HG02943 (cell line): Measurements from ENCODE around the gene ZNF784.

Source experiments
- ATAC-seq: cut with Tn5 transposase; IDR thresholded peaks from one replicate; pipeline ENCODE4 v1.9.1; 2021; ENCODE audit warnings: mild to moderate bottlenecking, low read depth, moderate library complexity; ENCODE audit not compliant: unreplicated experiment

ZNF784 gene

DNA sequence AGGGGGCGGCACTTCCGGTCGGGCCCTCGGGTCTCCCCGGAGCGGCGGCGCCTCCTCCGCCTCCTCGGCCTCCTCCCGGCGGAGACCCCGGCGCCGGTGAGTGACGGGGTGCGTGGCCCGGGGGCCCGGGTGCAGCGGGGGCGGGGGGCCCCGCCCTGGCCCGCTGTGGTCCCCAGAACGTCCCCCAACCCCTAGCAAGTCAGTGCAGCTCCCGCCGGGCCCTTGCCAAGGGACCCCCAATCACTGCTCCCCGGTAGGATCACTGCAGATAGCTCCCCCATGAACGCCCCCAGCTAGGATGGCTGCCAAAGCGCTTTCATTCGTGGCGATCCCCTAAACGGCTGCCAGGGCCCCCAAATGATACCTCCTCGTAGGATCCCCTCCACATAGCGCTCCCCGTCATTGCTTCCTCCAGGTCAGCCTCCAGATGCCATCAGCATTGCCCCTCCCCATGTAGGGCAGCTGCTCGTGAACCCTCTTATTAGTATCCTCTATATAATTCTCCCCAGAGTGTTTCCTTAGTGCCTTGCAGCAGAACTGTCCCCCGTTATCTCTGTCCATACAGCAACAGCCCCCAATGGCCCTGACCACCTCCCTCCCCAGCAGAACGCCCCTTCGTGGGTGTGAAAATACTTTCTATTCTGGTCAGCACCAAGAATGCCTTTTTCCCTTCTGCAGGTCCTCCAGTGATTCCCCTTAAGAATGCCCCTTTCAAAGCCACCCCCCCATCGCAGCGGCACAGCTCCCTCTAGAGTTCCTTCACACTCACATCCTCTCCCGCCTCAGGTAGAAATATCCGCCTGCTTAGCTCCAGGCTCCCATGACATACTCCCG lies 18.5 kb downstream of the ZNF784 start, which contains the start of gene ZNF865:
ZNF865 (plus strand) TSS at position 11 of the 834 bp plus-strand sequence. CDS start 7,972 bp downstream, outside the sequence.
- peak; percentile 1 for ATAC-seq

GRCh38 chr19:55605207-55605636 lies 19.1 kb downstream of the ZNF784 start:
- ATAC-seq: peak; percentile 70

DNA sequence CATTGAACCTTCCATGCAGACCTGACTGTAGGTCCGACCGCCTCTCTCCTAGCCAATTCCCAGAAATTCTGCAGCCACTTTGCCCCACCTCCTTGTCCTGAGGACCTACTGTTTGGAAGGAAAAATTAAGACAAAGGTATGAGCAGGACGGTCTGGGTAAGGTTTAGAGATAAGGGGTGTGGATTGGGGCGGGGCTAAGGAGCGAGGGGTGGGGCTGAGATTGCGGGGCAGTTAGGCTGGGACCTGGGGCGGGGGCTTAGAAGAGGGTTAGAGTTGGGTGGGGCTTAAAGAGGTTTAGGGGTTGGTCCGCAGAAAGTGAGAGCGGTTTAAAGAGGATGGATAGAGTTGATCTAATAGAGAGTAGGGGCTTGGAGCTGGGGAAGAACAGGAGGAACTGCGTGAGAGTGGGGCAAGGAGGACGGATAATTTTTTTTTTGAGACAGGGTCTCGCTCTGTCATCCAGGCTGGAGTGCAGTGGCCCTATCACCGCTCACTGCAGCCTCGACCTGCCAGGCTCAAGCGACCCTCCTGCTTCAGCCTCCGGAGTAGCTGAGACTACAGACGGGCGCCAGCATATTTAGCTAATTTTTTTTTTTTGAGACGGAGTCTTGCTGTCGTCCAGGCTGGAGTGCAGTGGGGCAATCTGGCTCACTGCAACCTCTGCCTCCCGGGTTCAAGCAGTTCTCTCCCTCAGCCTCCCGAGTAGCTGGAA lies 20.6 kb downstream of the ZNF784 start:
- ATAC-seq: no peak

- no peak for ATAC-seq
These were observed 21.3 kb downstream of the ZNF784 start for GRCh38 chr19:55603115-55603514.

- no peak for ATAC-seq
These were observed 22.0 kb downstream of the ZNF784 start for GRCh38 chr19:55602104-55603001.

DNA sequence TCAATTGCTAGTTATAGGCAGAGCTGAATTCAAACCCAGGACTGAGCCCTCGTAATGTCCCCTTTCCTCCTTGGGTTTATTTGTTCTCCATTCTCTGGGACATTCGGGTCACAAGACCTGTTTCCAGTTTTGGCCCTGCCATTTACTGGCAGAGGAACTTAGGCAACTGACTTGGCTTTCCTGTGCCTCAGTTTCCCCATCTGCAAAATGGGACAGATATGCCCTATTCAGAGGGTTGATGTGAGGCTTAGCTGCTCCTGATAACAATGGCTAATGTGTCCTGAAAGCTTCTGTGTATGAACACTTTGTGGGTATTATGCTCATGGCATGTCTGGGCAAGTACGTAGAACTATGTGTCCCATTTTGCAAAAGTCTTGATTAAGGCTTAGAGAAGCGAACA lies 23.3 kb downstream of the ZNF784 start:
- ATAC-seq: no peak

DNA sequence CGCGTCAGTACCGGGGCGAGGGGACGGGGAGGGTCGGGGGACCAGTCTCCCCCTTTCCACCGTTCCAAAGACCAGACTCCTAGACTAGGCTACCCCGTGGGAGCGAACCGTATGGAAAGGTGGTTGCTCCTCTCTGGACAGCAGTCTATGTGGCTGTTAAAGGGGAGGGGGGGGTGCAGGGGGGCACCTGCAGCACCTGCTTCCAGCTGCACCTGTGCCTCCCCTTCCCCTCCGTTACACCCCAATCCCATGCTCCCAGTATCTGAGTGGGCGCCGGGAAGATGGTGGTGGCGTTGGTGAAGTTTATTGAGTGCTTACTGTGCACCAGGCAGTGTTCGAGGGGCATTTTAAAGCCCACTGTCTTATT lies 23.7 kb downstream of the ZNF784 start:
- no peak for ATAC-seq

- ATAC-seq: peak; percentile 46
These were observed 24.3 kb downstream of the ZNF784 start, which contains the start of gene ZNF524 for GRCh38 chr19:55599842-55600661. Gene ZNF524, plus strand, starts transcription at chr19:55600288. Its CDS starts 1,825 bp downstream, at chr19:55602113.

GRCh38 chr19:55599468-55599841 lies 24.9 kb downstream of the ZNF784 start, which contains the start of gene FIZ1:
Gene FIZ1, minus strand, starts transcription at chr19:55599517. Its CDS starts 1,652 bp downstream, at chr19:55597865.
- peak; percentile 58 for ATAC-seq

DNA sequence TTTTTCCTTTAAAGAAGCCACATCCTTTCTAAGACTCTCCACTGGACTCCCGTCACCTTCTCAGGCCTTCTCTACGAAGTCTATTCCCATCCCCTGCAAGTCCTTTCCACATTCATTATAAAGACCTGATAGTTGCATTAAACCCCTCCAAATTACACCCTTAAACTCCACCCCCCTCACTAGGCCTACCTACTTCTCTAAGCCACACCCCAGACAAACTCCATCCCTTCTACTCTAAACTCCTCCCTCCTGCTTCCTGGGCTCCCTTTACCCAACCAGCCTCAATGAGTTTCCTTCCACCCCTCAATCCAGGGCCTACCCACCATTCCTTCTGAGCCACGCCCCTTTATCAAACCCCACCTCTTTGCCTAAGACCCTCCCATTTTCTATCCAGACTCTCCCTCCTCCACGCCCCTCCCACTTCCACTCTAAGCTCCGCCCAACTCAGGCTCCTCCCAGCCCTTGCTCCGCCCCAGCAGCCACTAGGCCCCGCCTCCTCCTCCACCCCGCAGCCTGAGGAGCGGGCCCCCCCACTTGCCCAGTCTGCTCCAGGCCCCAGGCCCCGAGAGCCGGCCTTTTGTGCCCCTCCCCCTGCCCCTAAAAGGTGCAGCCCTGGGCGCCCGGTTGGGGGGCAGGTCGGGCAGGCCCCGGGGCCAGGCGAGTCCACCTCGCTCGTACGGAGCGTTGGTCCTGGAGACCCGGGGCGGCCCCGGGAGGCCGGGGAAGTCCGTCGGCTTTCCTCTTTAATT lies 25.5 kb downstream of the ZNF784 start:
- ATAC-seq: peak; percentile 50

DNA sequence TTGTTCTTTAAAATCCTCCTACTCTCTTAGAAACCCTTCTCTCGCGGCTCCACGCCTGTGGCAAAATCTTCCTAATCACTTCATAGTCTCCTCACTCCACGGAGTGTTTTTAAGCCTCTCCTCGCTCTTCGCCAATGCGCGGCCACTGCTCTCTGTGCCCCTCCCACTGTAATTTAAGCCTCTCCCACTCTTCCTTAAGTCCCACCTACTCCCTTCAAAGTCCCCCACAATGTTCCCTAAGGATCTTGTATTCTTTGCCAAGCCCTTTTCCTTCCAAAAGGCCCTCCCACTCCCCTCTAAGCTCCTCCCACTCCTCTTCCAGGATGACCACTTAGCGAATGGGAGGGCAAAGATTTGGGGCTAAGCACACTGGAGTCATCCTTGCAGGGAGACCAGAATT lies 26.3 kb downstream of the ZNF784 start:
- no peak for ATAC-seq

- no peak for ATAC-seq
These were observed 26.9 kb downstream of the ZNF784 start for GRCh38 chr19:55597501-55597921.

GRCh38 chr19:55596304-55596703 lies 28.1 kb downstream of the ZNF784 start:
- no peak for ATAC-seq

- no peak for ATAC-seq
These were observed 29.3 kb downstream of the ZNF784 start for GRCh38 chr19:55594996-55595545.

DNA sequence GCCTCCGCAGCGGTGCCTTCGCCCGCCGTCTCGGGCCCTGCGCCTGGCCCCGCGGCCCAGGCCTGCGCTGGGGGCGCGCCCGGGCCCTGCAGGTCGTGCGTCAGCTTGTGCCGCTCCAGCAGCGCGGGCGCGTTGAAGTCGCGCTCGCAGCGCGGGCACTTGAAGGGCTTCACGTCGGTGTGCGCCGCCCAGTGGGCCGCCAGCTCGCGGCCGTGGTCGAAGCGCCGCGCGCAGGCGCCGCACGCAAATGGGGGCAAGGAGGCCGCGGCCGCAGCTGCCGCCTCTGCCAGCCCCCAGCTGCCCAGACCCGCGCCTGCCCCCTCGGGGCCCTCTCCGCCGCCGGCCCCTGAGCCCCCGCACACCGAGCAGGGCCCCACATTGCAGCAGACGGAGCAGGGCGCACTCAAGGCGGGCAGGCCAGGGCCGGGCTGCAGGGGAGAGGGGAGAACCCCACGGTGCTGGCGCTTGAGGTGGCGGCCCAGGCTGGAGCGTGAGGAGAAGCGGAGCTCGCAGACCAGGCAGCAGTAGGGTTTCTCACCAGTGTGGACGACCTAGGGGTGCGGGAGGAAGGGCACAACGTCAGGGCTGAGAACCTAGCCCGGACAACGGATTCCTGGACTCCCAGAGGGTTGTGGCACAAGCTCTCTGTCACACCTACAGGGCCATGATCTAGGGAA lies 31.1 kb downstream of the ZNF784 start:
- ATAC-seq: no peak

- ATAC-seq: no peak
These were observed 31.8 kb downstream of the ZNF784 start for GRCh38 chr19:55592391-55593090.

DNA sequence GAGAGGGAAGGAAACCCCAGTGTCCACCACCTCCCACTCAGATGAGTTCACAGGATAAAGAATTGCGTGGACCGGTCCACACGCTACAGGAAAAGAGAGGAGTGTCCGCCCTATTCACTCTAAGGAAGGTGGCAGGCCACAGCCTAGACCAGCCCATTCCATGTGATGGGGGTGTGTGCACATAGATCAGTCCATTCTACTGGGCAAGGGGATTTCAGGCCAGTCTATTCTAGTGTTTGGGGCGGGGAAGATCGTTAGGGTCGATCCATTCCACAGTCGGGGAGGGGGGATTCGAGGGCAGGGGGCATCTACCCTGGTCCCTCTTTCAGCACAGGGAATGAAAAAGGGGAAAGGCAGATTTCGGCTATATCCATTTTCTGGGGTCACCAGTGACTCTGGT lies 32.8 kb downstream of the ZNF784 start:
- ATAC-seq: no peak
